D721Med (cell line): ENCODE measurements around the gene MEI4.

Experiments used
- DNase-seq: peaks from one replicate; pipeline ENCODE4 v3.0.0; 2011; ENCODE audit warnings: low spot score; ENCODE audit not compliant: insufficient read length
- FAIRE-seq: peaks from 2 replicates; lab custom pipeline; 2011; peaks lifted over from hg19 to GRCh38; lab: Jason Lieb, UNC
- TF ChIP-seq, protein P1 (sequence below): IDR thresholded peaks from 2 replicates; pipeline ENCODE4 v1.5.1; 2012; ENCODE audit warnings: mild to moderate bottlenecking, control low read depth; ENCODE audit not compliant: insufficient read depth; ENCODE audit errors: missing control alignments

Gene MEI4, protein sequence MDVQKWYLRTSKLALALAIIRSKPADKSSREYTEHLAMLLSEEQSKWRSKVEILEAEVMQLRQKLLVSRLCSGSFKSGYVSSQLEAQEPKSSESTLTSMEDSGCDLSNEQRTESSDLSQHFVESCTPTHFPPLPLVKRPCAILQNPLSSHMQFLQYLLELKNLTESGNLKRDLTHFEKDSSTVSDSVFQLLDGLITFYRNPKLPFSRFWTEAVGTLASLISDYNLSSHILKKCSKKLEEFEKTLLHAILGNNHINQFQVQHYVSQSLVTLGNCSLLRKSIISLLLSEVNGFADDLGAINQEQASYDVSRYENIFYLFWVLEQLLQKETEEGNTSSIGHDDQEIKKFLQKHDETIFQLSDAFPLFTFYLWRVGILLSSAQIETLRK

DNA sequence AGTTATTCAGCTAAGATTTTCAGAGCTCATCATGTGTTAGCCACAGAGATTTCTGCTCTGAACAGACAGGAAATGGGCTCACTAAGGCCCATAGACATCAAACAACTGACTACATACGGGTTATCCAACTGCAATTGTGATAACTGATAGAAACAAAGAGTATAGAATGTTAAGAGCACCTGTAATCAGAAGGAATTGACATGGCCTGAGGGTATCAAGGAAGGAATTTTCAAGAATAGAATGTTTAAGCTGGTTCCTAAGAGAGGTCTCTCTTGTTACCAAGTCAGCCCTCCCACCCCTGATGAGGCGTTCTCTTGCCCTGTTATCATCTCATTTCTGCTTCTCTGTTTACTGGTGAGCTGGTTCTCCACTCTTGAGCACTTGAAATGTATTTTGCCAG lies at the start of gene MEI4:
MEI4 (plus strand) TSS at position 301 of the 400 bp plus-strand sequence. CDS start 37,633 bp downstream, outside the sequence.
- FAIRE-seq (no peak), DNase-seq (no peak)
- TF ChIP-seq, protein P1, sequence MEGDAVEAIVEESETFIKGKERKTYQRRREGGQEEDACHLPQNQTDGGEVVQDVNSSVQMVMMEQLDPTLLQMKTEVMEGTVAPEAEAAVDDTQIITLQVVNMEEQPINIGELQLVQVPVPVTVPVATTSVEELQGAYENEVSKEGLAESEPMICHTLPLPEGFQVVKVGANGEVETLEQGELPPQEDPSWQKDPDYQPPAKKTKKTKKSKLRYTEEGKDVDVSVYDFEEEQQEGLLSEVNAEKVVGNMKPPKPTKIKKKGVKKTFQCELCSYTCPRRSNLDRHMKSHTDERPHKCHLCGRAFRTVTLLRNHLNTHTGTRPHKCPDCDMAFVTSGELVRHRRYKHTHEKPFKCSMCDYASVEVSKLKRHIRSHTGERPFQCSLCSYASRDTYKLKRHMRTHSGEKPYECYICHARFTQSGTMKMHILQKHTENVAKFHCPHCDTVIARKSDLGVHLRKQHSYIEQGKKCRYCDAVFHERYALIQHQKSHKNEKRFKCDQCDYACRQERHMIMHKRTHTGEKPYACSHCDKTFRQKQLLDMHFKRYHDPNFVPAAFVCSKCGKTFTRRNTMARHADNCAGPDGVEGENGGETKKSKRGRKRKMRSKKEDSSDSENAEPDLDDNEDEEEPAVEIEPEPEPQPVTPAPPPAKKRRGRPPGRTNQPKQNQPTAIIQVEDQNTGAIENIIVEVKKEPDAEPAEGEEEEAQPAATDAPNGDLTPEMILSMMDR = no peak

DNA sequence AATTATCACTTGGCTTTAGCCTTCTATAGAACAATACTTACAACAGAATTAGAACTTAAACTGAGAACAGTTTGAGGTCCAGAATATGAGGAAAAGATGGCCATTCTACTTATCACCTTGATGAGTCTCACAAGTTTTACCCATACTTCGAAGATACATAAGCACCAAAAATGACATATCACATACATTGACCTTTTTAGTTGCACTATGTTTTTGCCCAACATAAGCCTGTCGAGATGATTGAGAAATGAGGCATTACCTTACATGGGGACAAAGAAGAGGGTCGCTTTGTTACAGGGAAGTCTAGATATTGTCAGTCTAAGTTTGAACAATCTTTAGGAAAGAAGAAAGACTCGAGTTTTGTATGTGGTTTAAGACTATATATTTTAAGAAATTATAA lies 48.4 kb upstream of the MEI4 start:
- TF ChIP-seq, protein P1 = no peak
- no peak for FAIRE-seq
- DNase-seq = no peak

DNA sequence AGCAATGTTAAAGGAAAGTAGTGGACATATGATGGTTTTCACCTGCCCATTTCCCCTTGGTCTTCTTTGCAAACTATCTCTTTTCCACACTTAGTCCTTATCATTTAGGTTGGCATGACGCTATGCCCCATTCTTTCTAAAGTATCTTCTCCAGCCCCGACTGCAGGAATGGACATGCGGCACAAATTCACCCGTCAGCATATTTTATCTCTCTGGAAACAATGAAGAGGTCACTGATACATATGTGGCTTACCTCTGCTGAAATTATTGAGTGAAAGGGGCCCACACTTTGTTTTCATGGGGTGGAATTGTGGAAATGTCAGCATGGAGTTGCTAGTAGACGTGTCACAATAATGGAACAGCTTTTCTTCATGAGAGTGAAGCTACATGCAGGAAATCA lies 45.8 kb upstream of the MEI4 start:
- no peak for DNase-seq
- FAIRE-seq = no peak
- TF ChIP-seq, protein P1 = no peak

DNA sequence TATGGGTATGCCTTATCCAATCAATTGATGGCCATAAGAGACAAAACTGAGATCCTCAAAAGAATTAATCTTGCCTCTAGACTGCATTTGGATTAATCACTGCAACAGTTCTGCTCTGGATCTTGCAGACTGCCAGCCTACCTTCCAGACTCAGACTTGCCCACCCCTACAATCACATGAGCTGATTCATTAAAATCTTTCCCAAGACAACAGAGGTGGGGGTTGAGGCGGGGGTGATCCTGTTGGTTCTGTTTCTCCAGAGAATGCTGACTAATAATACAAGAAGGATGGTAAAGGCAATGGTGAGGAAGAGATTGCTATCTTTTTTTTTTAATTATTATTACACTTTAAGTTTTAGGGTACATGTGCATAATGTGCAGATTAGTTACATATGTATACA lies 43.7 kb upstream of the MEI4 start:
- FAIRE-seq = no peak
- TF ChIP-seq, protein P1 = no peak
- DNase-seq = no peak

DNA sequence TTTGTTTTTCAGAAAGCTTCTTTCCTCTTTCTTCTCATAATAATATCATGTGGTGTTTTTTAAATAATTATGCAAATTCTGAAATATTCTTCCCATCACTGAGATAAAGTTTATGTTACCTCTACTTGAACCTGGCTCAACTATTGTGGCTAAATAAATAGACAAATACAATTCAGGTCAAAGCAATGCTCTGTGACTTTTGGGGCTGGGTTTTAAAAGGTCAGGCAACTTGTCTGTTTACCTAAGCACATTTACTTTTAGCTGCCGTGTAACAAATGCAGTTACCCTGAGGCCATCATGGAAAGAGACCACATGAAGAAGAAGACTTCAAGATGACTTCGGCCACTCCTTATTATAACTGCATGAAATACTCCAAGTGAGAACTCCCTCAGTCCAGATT lies 33.7 kb upstream of the MEI4 start:
- no peak for DNase-seq
- no peak for FAIRE-seq
- TF ChIP-seq, protein P1 = no peak

DNA sequence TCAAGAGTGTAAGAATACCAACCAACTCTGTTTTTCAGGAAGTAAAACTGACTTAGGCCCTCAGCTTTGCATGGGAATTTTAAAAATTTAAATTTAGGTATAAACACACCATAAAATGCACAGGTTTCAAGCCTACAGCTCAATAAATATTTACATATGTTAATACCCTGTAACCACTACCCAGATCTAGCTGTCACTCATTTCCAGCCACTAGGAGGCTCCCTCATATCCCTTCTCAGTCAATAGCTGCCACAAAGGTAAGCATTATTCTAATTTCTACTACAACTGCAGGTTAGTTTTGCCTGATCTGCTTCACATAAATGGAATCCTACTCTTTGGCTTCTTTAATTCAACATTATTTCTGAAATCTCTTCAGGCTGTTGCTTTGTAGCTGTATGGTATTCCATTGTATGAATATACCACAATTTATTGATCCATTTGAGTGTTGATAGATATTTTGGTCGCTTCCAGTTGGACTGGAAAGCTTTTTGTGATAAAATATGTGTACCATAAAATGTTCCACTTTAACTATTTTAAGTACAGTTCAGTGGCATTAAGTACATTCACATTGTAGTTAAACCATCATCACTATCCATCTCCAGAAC lies 32.5 kb upstream of the MEI4 start:
- TF ChIP-seq, protein P1 = peak; percentile 62
- no peak for FAIRE-seq
- DNase-seq = no peak

DNA sequence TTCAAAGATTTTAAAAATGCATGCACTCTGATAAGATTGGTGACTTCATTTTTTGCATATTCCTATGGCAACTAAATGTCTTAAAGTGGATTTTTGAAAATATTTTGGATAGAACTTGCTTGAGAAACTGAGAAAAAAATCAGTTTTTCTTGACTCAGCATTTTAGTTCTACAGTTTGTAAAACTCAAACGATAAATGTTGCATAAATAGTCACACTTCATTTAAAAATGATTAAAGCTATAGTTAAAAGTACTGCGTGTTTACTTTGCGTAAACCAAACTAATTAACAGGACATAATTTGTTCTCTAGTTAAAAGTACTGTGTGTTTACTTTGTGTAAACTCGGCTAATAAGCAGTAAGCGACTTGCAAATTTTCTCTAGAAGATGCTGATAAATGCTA lies 28.3 kb upstream of the MEI4 start:
- FAIRE-seq = no peak
- TF ChIP-seq, protein P1 = no peak
- DNase-seq = no peak
